HG03175 (cell line): Measurements from ENCODE around the gene TPP1.

ENCODE experiments used
- ATAC-seq: cut with Tn5 transposase; IDR thresholded peaks from one replicate; pipeline ENCODE4 v1.9.1; 2021; ENCODE audit warnings: mild to moderate bottlenecking, moderate library complexity; ENCODE audit not compliant: unreplicated experiment

Gene TPP1

DNA sequence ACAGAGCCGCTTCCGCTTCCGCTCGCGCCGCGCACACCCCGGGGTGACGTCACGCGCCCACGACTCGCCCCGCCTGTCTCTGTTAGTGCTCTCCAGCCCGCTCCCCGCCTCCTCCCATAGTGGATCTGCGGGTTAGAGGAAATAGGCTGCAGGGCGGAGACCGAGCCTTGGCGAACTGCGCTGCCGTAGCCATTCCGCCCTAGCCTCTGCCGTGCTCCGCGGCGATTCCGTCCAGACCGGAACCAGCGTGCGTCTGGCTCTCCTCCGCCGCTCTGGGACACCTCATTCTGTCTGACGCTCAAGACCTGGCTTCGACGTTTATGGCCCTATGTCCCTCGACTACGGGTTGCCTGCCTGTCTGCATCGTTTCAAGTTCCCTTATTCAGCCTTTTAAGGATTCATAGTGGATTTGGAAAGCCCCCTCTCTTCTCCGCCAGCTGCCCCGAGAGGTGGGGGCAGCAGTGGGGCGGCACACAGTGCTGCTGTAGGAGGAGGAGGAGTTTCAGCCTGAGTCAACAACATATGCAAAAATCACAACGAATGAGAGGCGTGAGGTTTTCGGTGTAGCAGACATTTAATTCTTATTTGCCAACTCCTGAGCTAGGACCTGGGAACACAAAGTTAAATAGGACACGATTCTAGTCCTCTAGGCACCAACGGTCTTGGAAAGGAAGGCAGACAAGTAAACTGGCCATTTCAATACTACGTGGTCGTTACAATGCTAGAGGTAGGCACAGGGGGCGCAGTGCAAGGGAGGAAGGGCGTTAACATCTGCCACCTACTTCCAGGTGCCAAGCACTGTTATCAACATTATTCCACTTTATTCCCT, 6.8 kb downstream of the TPP1 start, which contains the start of gene TAF10:
TAF10 (minus strand) TSS at position 4 of the 829 bp plus-strand sequence. CDS start 27 bp downstream, outside the sequence.
- peak; percentile 92 for ATAC-seq

DNA sequence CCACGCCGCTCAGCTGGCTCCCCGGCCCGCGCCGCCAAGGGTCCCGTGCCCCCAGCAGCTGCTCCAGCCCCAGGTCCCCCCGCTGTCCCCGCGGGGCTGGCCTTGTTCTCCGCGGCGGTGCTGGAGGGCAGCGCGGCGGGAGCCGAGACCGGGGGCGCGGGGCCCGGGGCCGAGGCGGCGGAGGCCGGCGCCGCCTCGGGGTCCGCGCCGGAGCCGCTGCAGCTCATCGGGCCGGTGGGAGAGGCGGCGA, 7.3 kb downstream of the TPP1 start:
- peak; percentile 16 for ATAC-seq

DNA sequence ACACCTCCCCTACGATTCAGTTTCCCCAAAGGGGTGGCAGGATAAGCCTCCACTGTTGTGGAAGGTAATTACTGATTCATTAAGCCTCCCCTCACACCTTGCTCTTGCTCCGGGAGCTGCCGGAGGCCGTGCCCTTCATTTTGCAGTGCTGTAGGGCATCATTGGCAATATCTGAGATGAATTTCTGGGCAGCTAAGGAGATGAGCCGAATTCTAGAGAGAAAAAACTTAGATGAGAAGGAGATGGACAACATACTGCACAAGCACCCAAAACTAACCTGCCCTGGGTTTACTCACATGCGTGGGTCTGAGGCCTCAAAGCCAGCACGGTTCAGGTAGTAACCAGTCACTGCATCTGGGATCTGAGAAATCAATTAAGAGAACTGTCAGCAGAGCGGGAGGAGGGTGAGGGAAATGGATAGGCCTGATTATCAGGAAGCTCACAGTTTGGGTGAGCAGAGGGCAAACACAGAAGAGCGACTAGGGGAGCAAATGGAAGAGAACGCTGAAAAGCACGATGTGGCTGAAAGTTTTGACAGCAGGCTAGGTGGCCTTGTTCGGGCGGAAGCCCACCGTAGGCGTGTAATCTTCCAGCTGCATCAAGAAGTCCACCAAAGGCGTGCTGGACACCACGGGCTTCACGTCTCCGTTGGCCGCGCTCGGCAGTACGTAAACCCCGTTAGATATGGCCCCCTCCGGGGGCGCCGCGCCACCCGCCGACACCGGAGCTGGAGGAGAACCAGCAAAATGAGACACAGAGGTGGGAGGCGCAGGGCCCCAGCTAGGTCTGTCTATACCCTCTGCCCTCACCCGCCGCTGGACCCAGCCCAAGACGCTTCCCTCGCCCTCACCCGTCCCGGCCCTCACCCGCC, 7.9 kb downstream of the TPP1 start:
- no peak for ATAC-seq

DNA sequence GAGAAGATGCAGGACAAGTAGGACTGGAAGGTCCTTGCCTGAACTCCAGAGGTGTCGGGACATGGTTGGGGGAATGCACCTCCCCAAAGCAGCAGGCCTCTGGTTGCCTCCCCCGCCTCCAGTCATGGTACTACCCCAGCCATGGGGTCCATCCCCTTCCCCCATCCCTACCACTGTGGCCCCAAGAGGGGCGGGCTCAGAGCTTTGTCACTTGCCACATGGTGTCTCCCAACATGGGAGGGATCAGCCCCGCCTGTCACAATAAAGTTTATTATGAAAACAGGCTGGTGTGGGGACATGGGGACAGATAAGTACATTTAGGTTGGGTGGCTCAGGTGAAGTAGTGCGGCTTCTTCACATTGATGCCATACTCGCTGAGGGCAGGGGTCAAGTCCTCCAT, 8.6 kb downstream of the TPP1 start:
- no peak for ATAC-seq

DNA sequence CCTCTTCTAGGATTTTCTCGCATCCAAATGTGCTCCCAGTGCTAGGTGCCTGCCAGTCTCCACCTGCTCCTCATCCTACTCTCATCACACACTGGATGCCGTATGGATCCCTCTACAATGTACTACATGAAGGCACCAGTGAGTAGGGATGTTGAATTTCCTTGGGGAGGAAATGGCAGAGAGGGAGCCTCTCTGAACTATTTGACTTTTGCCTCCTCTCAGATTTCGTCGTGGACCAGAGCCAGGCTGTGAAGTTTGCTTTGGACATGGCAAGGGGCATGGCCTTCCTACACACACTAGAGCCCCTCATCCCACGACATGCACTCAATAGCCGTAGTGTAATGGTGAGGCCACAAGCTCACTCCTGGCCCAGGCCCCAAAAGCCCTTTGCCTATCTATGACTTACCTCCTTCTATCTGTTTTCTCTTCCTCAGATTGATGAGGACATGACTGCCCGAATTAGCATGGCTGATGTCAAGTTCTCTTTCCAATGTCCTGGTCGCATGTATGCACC, 9.7 kb downstream of the TPP1 start:
- ATAC-seq, result no peak

DNA sequence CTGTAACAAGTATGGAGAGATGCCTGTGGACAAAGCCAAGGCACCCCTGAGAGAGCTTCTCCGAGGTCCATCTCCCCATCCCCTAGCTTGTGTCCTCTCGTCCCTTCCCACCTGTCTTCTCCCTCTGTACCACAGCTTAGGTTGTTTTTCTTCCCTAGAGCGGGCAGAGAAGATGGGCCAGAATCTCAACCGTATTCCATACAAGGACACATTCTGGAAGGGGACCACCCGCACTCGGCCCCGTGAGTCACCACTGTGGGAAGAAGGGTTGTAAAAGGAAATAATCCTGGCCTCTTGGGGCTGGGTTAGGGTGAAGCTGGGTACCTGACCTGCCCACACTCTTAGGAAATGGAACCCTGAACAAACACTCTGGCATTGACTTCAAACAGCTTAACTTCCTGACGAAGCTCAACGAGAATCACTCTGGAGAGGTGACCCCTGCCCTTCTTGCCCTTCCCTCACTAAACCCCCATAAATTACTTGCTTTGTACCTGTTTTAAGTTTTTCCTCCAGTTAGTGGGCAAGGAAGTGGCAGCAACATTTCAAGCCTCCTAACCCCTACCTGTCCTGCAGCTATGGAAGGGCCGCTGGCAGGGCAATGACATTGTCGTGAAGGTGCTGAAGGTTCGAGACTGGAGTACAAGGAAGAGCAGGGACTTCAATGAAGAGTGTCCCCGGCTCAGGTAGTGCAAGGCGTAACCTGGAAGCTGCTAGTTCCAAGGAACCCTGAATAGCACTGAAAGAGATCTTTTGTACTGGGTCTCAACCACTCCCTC, 10.3 kb downstream of the TPP1 start:
- no peak for ATAC-seq

DNA sequence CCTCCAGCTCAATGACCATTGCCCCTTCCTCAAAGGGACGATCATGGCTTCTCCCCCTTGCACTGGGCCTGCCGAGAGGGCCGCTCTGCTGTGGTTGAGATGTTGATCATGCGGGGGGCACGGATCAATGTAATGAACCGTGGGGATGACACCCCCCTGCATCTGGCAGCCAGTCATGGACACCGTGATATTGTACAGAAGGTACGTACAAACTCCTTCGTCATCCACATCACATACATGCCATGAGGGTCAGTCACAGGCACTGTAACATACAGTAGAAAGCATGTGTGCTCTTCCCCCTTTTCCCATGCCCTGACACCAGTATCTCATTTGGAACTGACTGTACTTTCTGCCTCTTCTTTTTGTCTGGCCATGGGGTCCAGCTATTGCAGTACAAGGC, 11.2 kb downstream of the TPP1 start:
- ATAC-seq, result no peak

DNA sequence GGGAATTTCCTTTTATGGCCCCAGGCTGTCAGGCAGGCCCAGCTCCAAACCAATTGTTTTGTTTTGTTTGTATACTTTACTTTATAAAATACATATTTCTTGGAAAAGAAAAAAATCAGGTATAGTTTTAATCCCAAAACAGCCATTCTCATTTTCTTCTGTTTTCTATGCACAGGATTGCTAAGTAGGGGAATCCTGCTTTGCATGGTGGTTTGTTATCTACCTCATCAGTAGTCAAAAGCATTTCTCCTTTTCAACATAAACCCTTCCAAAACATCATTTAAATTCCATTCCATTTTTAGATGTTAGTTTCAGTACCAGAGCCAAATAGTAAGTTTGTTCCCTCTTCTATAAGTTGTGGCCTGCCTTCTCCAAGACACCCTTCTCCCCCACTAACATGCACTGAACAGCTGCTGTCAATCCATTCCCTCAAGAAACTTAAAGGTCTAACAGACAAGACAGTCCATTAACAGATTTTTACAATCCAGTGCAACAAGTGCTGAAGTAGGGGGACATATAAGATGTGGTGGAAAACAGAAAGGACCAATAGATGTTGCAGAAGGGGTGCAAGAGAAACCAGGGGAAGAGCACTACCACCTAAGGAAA, 11.9 kb downstream of the TPP1 start:
- ATAC-seq, result no peak

DNA sequence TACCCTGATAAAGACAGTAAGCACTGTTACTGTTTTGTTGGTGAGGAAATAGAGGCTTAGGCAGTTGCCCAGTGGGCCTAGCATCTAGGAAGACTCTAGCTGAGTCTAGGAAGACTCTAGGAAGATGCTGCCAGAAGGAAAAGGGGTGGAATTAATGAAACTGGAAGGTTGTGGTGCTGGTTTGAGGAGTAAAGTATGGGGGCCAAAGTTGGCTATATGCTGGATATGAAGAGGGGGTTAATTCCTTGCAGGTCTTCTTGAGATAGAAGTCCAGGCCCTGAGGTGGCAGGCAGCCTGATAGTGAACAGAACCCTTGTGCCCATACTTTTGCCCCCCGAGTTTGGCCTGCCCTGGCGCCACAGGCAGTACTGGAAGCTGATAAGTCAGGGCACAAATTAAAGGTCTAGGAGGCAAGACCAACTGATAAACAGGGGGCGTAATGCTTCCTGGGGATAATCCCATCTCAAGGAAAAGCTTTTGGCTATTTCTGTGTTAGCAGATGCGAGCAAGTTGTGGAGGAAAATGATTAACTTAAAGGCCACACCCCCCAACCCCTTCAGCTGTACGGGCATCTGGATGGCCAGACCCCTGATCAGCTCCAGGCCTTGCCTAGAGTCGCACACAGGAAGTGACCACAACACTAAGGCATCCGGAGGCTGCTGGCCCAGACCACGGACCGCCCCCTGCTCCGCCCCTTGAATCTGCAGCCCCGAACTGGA, 12.6 kb downstream of the TPP1 start:
- ATAC-seq, result peak; percentile 50

DNA sequence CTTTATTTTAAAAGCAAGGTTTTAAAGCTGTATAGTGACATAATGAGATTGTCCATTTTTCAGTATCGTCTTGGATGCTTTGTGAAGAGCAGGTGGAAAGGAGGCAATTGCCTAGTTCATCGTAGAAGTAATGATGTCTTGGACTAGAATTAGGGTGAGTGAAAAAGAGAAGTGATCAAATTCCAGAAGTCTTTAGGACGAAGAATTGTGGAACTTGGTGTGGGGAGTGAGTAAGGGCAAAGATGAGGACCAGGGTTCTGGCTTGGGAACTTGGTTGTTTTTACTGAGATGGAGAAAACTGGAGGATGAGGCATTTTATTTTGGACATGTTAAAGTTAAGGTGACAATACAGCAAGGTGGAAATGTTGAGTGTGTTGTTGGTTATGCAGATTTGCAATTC, 14.4 kb downstream of the TPP1 start:
- no peak for ATAC-seq

DNA sequence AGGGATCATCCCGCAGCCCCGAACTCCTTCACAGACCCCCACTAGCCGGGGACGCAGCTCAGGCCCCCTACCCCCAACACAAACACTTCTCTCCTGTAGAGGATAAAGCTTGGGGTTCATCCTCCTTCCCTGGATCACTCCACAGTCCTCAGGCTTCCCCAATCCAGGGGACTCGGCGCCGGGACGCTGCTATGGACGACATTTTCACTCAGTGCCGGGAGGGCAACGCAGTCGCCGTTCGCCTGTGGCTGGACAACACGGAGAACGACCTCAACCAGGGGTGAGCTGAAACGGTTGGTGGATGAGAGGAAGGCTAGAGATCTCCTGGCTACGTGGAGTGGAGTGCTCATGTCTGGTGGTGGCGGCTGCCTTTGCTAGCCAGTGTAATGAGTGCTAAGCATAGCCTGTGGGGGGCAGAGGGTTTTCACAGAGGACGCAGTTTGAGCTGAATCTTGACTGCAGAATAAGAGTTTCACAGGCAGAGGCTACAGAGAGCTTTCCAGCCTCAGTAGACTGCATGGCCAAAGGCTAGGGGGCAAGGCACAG, 15.1 kb downstream of the TPP1 start:
- ATAC-seq, result peak; percentile 42

DNA sequence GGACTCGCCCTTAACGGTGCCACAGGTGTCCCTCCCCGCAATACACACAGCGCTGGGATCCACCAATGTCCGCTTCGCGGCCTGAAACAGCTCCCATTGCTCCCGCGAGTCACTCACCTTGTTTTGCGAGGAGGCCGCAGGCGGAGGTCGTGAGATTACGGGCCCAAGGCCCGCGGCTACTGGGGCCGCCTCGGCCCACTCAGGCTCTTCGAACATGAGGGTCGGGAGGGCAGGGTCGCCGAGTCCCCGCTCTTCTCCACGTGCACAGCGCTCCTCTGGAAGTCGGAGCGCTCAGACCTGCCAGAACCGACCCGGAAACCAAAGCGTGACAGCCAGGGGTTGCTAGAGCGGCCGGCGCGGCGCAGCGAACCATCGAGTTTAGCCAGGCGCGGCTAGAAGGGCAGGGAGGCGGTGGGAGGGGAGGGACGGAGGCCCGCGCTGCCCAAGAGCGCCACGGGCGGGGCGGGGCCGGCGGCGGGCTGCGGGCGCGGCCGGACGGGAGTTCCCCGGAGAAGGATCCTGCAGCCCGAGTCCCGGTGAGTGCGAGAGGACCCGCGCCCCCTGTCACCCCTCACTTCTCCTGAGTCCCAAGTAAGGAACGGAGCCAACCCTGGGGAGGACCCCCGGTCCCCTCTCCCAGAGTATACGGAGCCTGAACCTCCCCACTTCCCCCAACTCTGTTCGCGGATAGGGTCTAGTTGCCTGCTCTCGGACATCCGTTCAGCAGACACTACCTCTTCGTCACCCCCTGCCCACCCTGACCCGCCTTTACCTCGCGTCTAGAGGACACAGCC, 15.7 kb downstream of the TPP1 start, which contains the start of the genes ILK and RRP8:
ILK (plus strand) TSS at position 488 of the 794 bp plus-strand sequence. CDS start 498 bp downstream, outside the sequence.
RRP8 (minus strand) TSS at position 330 of the 794 bp plus-strand sequence; CDS start at position 216, 114 bp downstream.
- peak; percentile 74 for ATAC-seq

DNA sequence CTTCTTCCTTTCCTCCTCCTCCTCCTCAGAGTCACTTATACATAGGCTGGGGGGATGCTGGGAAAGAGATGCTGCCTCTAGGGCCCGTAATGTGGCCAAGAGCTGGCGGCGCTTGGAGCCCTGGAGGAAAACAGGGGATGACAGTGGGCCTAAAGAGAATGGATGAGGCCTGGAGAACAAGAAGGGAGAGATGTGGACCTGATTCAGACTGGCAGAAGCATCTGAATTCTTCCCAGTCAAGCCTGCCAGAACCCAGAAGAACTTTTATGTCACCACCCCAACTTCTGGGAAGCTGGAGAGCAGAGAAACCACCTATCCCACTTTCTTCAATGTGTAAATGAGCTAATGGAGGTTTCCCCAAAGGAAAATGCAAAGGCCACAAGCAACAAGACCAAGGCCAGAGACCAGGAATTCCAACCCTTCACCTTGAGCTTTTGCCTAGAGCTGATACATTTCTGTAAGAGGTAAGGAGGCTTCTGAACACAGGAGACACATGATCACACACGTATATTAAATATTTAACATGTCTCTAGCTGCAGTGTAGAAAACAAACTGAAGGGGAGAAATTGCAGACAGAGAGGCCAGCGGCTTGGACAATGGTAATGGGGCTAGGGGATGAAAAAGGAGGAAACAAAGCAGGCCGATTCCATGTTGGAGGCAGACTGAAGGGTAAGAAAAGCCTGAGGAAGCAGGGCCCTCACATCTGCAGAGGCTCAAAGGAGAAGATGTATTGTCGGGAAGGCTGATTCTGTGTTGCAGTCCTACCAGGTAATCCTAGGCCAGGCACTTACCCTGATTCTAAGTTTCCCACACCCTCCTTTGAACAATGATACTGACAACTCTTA, 16.9 kb downstream of the TPP1 start:
- no peak for ATAC-seq

DNA sequence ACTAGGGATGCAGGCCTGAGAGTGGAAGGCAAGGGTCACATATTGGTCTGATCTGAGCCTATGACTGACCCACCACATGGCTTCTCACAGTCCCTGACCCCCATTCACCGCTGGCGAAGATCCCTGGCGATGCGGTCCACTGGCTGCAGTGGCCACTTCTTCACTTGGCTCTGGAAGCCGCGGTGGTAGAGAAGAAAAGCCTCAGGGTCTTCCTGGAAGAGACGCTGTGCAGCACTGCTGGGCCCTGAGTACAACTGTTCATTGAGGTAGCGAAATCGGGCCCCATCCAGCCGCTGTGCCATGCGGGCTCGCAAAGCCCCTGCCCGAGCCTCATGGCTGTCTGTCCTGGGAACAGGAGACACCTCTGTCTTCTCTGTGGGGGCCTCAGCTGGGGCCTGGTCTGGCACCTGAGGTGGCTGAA, 18.2 kb downstream of the TPP1 start:
- ATAC-seq, result no peak

DNA sequence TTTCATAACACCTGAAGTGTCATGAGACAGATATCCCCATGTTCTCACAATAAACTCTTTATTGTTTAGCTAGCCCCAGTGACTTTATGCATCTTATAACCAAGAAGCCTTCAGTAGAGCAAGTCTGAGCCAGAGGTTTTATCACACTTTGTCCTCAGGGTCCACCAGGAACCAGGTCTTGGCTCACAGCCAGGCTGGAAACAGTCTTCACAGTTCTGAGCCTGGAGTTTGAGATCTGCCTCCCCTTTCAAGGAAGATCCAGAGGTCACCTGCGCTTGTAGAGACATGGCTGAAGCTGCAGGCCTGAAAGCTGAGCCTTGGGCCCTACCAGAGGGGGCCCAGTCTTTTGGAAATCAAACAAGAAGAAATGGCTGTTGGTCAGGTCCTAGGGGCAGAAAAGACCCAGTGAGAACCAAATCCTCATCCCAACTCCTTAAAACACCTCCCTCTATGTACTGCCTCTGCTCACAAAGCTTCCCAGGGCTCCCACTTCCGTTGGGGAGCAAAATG, 19.3 kb downstream of the TPP1 start:
- ATAC-seq, result no peak

DNA sequence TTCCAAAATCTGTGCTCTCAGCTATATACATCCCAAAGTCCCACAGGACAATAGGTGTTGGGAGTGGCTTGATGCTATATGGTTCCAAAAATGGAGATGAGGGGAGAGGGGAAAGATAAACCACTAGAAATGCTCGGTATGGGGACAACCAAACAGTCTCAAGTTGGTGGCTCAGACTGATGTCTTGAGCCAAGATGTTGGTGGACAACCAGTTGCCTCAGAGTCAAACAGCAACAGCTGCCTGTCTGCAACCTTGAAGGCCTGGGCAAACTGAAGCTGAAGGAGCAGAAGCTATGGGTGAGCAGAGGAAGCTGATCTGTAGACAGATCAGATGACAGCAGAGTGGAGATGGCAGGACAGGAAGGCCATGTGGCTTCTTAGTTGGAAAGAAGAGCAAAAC, 19.8 kb downstream of the TPP1 start:
- ATAC-seq, result no peak

DNA sequence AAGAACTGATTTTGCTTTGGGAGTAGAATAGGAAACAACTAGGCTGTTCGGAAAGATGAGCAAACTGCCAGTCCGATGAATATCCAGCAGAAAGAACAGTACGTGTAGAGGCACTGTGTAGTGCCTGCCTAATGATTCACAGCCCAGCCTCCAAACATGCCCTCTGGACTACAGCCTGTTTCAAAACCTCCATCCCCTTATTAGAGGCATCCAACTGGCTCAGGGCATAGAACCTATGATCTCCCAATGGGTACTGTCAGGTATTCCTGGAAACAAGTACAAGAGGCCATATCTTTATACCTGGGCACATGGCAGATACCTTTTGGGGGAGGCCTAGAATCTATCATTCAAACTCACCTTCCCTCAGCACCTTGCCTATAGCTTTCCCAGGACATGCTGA, 20.7 kb downstream of the TPP1 start:
- no peak for ATAC-seq
